GM12878 (cell line): ENCODE results near the gene VANGL2. TPM values are rescaled to one million over a fixed set of nuclear protein-coding genes. Genes with fewer than 3 reads are reported as not detected.

Experiments used
- ATAC-seq: fragments of 200-7000 bp; cut with Tn5 transposase; 3 replicates; pipeline ENCODE4 v1.9.1; 2020; ENCODE audit warnings: mild to moderate bottlenecking, moderate library complexity
- BruUV-seq: library from RNA; stranded (reverse); fragments of 400-500 nt; replicated peaks from 2 replicates; lab custom pipeline; 2021; lab: Mats Ljungman, UMichigan
- CTCF ChIA-PET: fragments of 300-600 bp; sonication (Branson Sonifier 250); formaldehyde crosslinking; extraction: SDS; loops from one replicate; lab custom pipeline; 2021; ENCODE audit warnings: inconsistent platforms; lab: Yijun Ruan, JAX
- POLR2A ChIA-PET: fragments of 350-600 bp; formaldehyde crosslinking; extraction: SDS; loops from one replicate; lab custom pipeline; 2021; ENCODE audit warnings: inconsistent platforms; lab: Charles Lee
- RAD21 ChIA-PET: fragments of 300-600 bp; sonication (Branson Sonifier 250); formaldehyde crosslinking; loops from one replicate; lab custom pipeline; 2023; ENCODE audit warnings: antibody characterized with exemption; ENCODE audit not compliant: unreplicated experiment; lab: Charles Lee
- SMC1A ChIA-PET: fragments of 300-600 bp; sonication (Branson Sonifier 250); formaldehyde crosslinking; loops from one replicate; lab custom pipeline; 2023; ENCODE audit not compliant: unreplicated experiment, uncharacterized antibody; lab: Charles Lee
- DNase-seq: peaks from one replicate; pipeline ENCODE4 v3.0.0-alpha.2; 2011; ENCODE audit warnings: low read depth, low spot score
- FAIRE-seq: peaks from 3 replicates; lab custom pipeline; 2011; peaks lifted over from hg19 to GRCh38; lab: Jason Lieb, UNC
- H2AFZ ChIP-seq: 2 replicates; pipeline ENCODE4 v1.6.0; 2011; ENCODE audit warnings: low read depth, low read length, control low read depth; ENCODE audit not compliant: control insufficient read depth
- H3K27ac ChIP-seq: 2 replicates; pipeline ENCODE4 v1.5.1; 2011; ENCODE audit warnings: control low read depth; ENCODE audit not compliant: control insufficient read depth, insufficient read depth
- H3K27me3 ChIP-seq, 2 experiments: replicated peaks in 1 of 2; 2 replicates each; pipeline versions ENCODE4 v1.6.0 to v1.6.1; 2011; ENCODE audit warnings: low read length in 1 of 2; ENCODE audit not compliant: control insufficient read depth in 2 of 2, insufficient read depth in 2 of 2
- H3K36me3 ChIP-seq, 2 experiments: 2 replicates each; pipeline ENCODE4 v1.5.1; 2011; ENCODE audit warnings: low read length in 1 of 2; ENCODE audit not compliant: control insufficient read depth in 2 of 2, insufficient read depth in 2 of 2
- H3K4me1 ChIP-seq: 2 replicates; pipeline ENCODE4 v1.6.1; 2011; ENCODE audit warnings: mild to moderate bottlenecking, low read length, moderate library complexity, mixed read lengths; ENCODE audit not compliant: control insufficient read depth, insufficient read depth
- H3K4me2 ChIP-seq: 2 replicates; pipeline ENCODE4 v1.6.0; 2011; ENCODE audit warnings: control low read depth; ENCODE audit not compliant: control insufficient read depth, insufficient read depth
- H3K4me3 ChIP-seq: fragments of 200-600 bp; sonication (generic); 2 replicates; pipeline ENCODE4 v1.5.1; 2016
- H3K79me2 ChIP-seq: 2 replicates; pipeline ENCODE4 v1.6.0; 2011; ENCODE audit warnings: low read length; ENCODE audit not compliant: control insufficient read depth, insufficient read depth
- H3K9ac ChIP-seq: 2 replicates; pipeline ENCODE4 v1.8.0; 2011; ENCODE audit warnings: low read length, control low read depth, mixed read lengths; ENCODE audit not compliant: control insufficient read depth, insufficient read depth
- H3K9me3 ChIP-seq: replicated peaks from 3 replicates; pipeline ENCODE4 v1.5.1; 2011; ENCODE audit warnings: mild to moderate bottlenecking, low read length; ENCODE audit not compliant: control insufficient read depth, insufficient read depth
- H4K20me1 ChIP-seq: 2 replicates; pipeline ENCODE4 v1.6.0; 2011; ENCODE audit not compliant: control insufficient read depth, insufficient read depth
- ASH2L ChIP-seq: fragments of 300-600, 200-600 bp; sonication (generic); IDR thresholded peaks from 2 replicates; pipeline ENCODE4 v1.6.1; 2017; ENCODE audit warnings: low read depth, mild to moderate bottlenecking, borderline replicate concordance
- CBX5 ChIP-seq: sonication (generic); IDR thresholded peaks from 2 replicates; pipeline ENCODE4 v1.6.1; 2016; ENCODE audit warnings: low read depth, moderate library complexity, mild to moderate bottlenecking, inconsistent platforms
- EZH2 ChIP-seq: IDR thresholded peaks from 2 replicates; pipeline ENCODE4 v1.6.1; 2012; ENCODE audit warnings: low read depth, mild to moderate bottlenecking, control low read depth, inconsistent platforms, low read length, borderline replicate concordance; ENCODE audit not compliant: control insufficient read depth
- GATAD2B ChIP-seq: fragments of 450-650 bp; conservative IDR thresholded peaks from 2 replicates; pipeline ENCODE4 v1.6.1; 2017; ENCODE audit warnings: low read depth, mild to moderate bottlenecking, moderate library complexity
- IRF5 ChIP-seq: fragments of 450-650 bp; IDR thresholded peaks from 2 replicates; pipeline ENCODE4 v1.6.1; 2017; ENCODE audit warnings: borderline replicate concordance
- JUND ChIP-seq: IDR thresholded peaks from 2 replicates; pipeline ENCODE4 v1.6.1; 2012; ENCODE audit warnings: low read depth, mild to moderate bottlenecking, low read length, improper control_type of control experiment, moderate library complexity
- NRF1 ChIP-seq: conservative IDR thresholded peaks from 2 replicates; pipeline ENCODE4 v1.6.1; 2011; ENCODE audit warnings: mild to moderate bottlenecking, low read depth, low read length, improper control_type of control experiment
- PBX3 ChIP-seq: IDR thresholded peaks from 2 replicates; pipeline ENCODE4 v1.6.1; 2011; ENCODE audit warnings: mild to moderate bottlenecking, low read depth, low read length, moderate library complexity; ENCODE audit not compliant: insufficient replicate concordance
- ZBTB40 ChIP-seq: fragments of 450-650 bp; IDR thresholded peaks from 2 replicates; pipeline ENCODE4 v1.6.1; 2016; ENCODE audit warnings: mild to moderate bottlenecking, moderate library complexity, borderline replicate concordance
- ZNF217 ChIP-seq: fragments of 450-650 bp; IDR thresholded peaks from 2 replicates; pipeline ENCODE4 v1.6.1; 2017; ENCODE audit warnings: antibody characterized with exemption, mild to moderate bottlenecking
- WGBS: methylation state at CpG from one replicate; pipeline ENCODE4 v1.1.6; 2016; ENCODE audit warnings: low lambda C conversion rate; ENCODE audit not compliant: insufficient replicate concordance, insufficient coverage; ENCODE audit errors: missing lambda C conversion rate; 5-methylcytosine and 5-hydroxymethylcytosine counted together
- in situ Hi-C: fragments of 300-500 bp; cut with MboI; formaldehyde crosslinking; loops from 9 replicates; pipeline ENCODE4 v1.14.3; 2018; ENCODE audit warnings: mixed read lengths
- intact Hi-C: fragments of 100-400 bp; cut with micrococcal nuclease; formaldehyde crosslinking; loops from one replicate; pipeline ENCODE4 v1.14.2; 2022; ENCODE audit not compliant: unreplicated experiment
- polyA plus RNA-seq, 11 experiments: library from polyadenylated mRNA; depleted of rRNA in 4 of 11; unstranded in 6 of 11; stranded (reverse) in 5 of 11; fragments of >200 nt; fragmentation: Nextera tagmentation in 4 of 11; fragmentation: Illumina TruSeq in 1 of 11; extraction: Ambion mirVana in 4 of 11; extraction: Trizol in 1 of 11; gene quantifications; 1 replicate in 1 of 11; 2 replicates in 10 of 11; pipeline versions ENCODE4 v1.2.1 to v1.2.3, GENCODE V29; 2011 to 2016; ENCODE audit warnings: inconsistent platforms in 2 of 11, missing spikeins in 2 of 11, low read depth in 1 of 11
- total RNA-seq, 4 experiments: library from RNA; depleted of rRNA in 3 of 4; stranded (reverse); fragments of >200 nt in 3 of 4; fragmentation: Illumina TruSeq in 1 of 4; extraction: Trizol in 1 of 4; gene quantifications; 2 replicates each; pipeline versions ENCODE4 v1.2.1 to v1.2.3, GENCODE V29; 2013 to 2021
- TF ChIP-seq, protein P1 (sequence below): IDR thresholded peaks from 2 replicates; pipeline ENCODE4 v1.6.1; 2011; ENCODE audit warnings: borderline replicate concordance, low read depth, mild to moderate bottlenecking, moderate library complexity, low read length; ENCODE audit not compliant: insufficient read depth, poor library complexity, severe bottlenecking
- TF ChIP-seq, protein P2 (sequence below): IDR thresholded peaks from 2 replicates; pipeline ENCODE4 v1.6.1; 2012; ENCODE audit warnings: low read depth, low read length, improper control_type of control experiment

The VANGL2 gene
- total and polyA plus RNA-seq, 10 of the 15 experiments (the other 5 are each of a cell fraction or from before 2014, with no cell fraction given) = 0.10 to 5.0 (median 0.27) TPM

DNA sequence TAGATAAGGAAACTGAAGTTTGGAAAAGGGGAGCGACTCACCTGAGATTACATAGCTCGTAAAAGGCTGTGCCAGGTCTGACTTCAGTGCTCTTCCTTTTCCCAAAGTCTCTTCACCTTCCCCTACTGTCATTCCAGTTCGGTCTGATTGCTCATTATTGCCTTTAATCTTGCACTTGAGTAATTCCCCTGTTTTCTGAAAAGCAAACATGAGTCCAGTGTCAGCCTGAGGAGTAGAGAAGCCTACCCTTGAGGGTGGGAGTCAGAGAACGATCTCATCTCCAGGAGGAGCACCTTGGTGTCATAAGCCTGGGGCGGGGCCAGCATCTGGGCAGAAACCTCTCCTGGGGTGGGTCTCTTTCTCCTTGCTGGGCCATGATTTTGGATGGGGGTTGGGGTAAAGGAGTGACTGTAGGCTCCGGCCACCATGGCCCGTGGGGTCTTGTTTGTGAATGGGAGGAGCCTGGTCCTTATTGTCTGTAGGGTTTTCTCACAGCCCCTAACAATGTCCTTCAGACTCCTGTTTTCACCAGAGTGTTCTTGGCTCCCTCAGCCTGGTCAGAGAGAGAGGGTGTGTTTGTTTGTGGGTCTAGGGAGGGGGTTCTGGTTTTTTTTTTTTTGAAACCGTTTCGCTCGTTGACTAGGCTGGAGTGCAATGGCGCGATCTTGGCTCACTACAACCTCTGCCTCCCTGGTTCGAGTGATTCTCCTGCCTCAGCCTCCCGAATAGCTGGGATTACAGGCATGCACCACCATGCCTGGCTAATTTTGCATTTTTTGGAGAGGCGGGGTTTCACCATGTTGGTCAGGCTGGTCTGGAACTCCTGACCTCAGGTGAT, 6.0 kb downstream of the VANGL2 start:
- WGBS = 46% methylated on average over 15 of the region's 15 CpGs
- intact Hi-C loops = no loop called here
- no peak for TF ChIP-seq ZNF217
- TF ChIP-seq, protein P1, sequence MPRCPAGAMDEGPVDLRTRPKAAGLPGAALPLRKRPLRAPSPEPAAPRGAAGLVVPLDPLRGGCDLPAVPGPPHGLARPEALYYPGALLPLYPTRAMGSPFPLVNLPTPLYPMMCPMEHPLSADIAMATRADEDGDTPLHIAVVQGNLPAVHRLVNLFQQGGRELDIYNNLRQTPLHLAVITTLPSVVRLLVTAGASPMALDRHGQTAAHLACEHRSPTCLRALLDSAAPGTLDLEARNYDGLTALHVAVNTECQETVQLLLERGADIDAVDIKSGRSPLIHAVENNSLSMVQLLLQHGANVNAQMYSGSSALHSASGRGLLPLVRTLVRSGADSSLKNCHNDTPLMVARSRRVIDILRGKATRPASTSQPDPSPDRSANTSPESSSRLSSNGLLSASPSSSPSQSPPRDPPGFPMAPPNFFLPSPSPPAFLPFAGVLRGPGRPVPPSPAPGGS = no peak
- no peak for TF ChIP-seq ZBTB40
- TF ChIP-seq, protein P2, sequence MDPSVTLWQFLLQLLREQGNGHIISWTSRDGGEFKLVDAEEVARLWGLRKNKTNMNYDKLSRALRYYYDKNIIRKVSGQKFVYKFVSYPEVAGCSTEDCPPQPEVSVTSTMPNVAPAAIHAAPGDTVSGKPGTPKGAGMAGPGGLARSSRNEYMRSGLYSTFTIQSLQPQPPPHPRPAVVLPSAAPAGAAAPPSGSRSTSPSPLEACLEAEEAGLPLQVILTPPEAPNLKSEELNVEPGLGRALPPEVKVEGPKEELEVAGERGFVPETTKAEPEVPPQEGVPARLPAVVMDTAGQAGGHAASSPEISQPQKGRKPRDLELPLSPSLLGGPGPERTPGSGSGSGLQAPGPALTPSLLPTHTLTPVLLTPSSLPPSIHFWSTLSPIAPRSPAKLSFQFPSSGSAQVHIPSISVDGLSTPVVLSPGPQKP = no peak
- no peak for TF ChIP-seq EZH2
- TF ChIP-seq JUND = no peak
- TF ChIP-seq CBX5 = no peak
- TF ChIP-seq IRF5 = no peak
- TF ChIP-seq ASH2L = no peak
- TF ChIP-seq GATAD2B = no peak
- TF ChIP-seq PBX3 = no peak
- TF ChIP-seq NRF1 = no peak

More for the DNA sequence above, 6.0 kb downstream of the VANGL2 start:
- RAD21 ChIA-PET = no interaction called here
- FAIRE-seq (no peak), DNase-seq (no peak), ATAC-seq (no peak)
- H3K27me3 ChIP-seq = no peaks in the 10 kb centered on the region; a peak in 1 of 4 replicates
- SMC1A ChIA-PET = no interaction called here
- CTCF ChIA-PET = no interaction called here
- no peaks in the 10 kb centered on the region for H3K4me1 ChIP-seq
- no peak overlapping the region for H3K9ac ChIP-seq
- no peak overlapping the region for H3K4me3 ChIP-seq
- no peaks in the 10 kb centered on the region for H4K20me1 ChIP-seq
- H3K9me3 ChIP-seq = no peaks in the 10 kb centered on the region
- POLR2A ChIA-PET = no interaction called here
- no TSS peak for BruUV-seq
- H3K4me2 ChIP-seq = no peak overlapping the region
- H3K27ac ChIP-seq = no peak overlapping the region
- H3K79me2 ChIP-seq = no peaks in the 10 kb centered on the region
- no peak overlapping the region for H2AFZ ChIP-seq
- H3K36me3 ChIP-seq = no peaks in the 10 kb centered on the region
- in situ Hi-C loops = loop anchor here (25.0 kb wide), 1 partner anchor 556 kb away; the partner anchor contains the start of gene ITLN2
